Activated CD4-positive, alpha-beta T cell treated with anti-CD3 and anti-CD28 coated beads, Interleukin-2, amount 10 ng/mL, durations not matched to agents 7 days and 5 days (primary cell): Measurements from ENCODE around the gene MASP1. TPM values are rescaled to one million over a fixed set of nuclear protein-coding genes. Genes with fewer than 3 reads are reported as not detected.

Experiments used
- CTCF ChIA-PET: fragments of 350-600 bp; sonication (Branson Sonifier 250); formaldehyde crosslinking; loops from one replicate; lab custom pipeline; 2021; ENCODE audit warnings: antibody characterized with exemption; lab: Charles Lee
- POLR2A ChIA-PET: fragments of 350-600 bp; sonication (Branson Sonifier 250); formaldehyde crosslinking; loops from one replicate; lab custom pipeline; 2021; ENCODE audit warnings: antibody characterized with exemption; lab: Charles Lee
- DNase-seq: peaks from one replicate; pipeline ENCODE4 v3.0.0-alpha.2; 2020
- H3K27ac Mint-ChIP-seq: one replicate; pipeline ENCODE4 v1.8.0; 2021; ENCODE audit warnings: mild to moderate bottlenecking, moderate library complexity, mixed read lengths
- H3K27me3 Mint-ChIP-seq: one replicate; pipeline ENCODE4 v1.8.0; 2021; ENCODE audit warnings: mixed read lengths
- H3K36me3 Mint-ChIP-seq: one replicate; pipeline ENCODE4 v1.8.0; 2021; ENCODE audit warnings: low read depth, mixed read lengths
- H3K4me1 Mint-ChIP-seq: one replicate; pipeline ENCODE4 v1.8.0; 2021; ENCODE audit warnings: mixed read lengths
- H3K4me3 Mint-ChIP-seq: one replicate; pipeline ENCODE4 v1.8.0; 2021; ENCODE audit warnings: mild to moderate bottlenecking, moderate library complexity, mixed read lengths
- H3K9me3 Mint-ChIP-seq: one replicate; pipeline ENCODE4 v1.8.0; 2021; ENCODE audit warnings: mixed read lengths
- total RNA-seq, 2 experiments: library from RNA; stranded (reverse); gene quantifications; one replicate each; pipeline ENCODE4 v1.2.3, GENCODE V29; 2021

Gene MASP1
- total RNA-seq, 2 experiments from 2014 or later, result not detected

DNA sequence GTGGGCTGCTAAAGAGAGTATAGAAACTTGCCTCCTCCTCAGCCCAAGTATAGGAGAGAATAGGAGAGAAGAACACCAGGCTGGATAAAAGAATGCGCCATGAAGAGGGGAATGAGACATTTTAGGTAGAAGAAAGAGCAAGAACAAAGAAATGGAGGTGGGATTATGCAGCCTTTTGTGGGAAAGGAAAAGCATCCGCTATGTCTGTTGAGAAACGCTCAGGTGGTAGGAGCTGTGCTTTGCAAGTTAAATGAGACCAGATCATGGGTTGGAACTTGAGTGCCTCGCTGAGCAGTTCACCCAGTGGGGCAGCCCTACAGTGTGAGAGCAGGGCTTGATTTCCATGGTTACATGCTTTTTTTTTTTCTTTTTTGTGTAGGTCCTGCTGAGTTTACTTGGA, 105.8 kb downstream of the MASP1 start:
- no peak overlapping the region for H3K4me3 Mint-ChIP-seq
- peaks cover 4% of the 10 kb centered on the region for H3K9me3 Mint-ChIP-seq
- peaks cover 4% of the 10 kb centered on the region for H3K36me3 Mint-ChIP-seq
- CTCF ChIA-PET, result no interaction called here
- H3K4me1 Mint-ChIP-seq, result peaks cover 14% of the 10 kb centered on the region
- peaks cover 31% of the 10 kb centered on the region for H3K27me3 Mint-ChIP-seq
- POLR2A ChIA-PET, result no interaction called here
- no peak for DNase-seq
- no peak overlapping the region for H3K27ac Mint-ChIP-seq

Other genes starting within 250 kb of the MASP1 start
- gene RPL39L, start 152.2 kb downstream of the MASP1 start, total RNA-seq, result 10 to 100 TPM; 18.4 to 20.4 TPM
- not detected for gene RTP1, start 94.3 kb downstream of the MASP1 start, total RNA-seq
- gene RTP4, start 76.6 kb upstream of the MASP1 start, total RNA-seq, result 10 to 100 TPM; 18.9 to 19.4 TPM